HepG2 (cell line): ENCODE data around the gene DNAJC30. TPM values are rescaled to one million over a fixed set of nuclear protein-coding genes. Genes with fewer than 3 reads are reported as not detected.
A peak's percentile ranks its signal among the peaks of the same experiment; 100 is the strongest.

Source experiments
- ASH2L ChIP-seq: fragments of 300-600, 200-600 bp; sonication (generic); IDR thresholded peaks from 2 replicates; pipeline ENCODE4 v1.7.0; 2017; ENCODE audit warnings: low read depth, mild to moderate bottlenecking, moderate library complexity, mixed read lengths, low read length; ENCODE audit not compliant: insufficient read length
- BHLHE40 ChIP-seq: IDR thresholded peaks from 2 replicates; pipeline ENCODE4 v1.6.1; 2011; ENCODE audit warnings: low read length, improper control_type of control experiment
- DZIP1 ChIP-seq: sonication (generic); formaldehyde crosslinking; IDR thresholded peaks from 2 replicates; pipeline ENCODE4 v1.5.0; 2020; ENCODE audit warnings: mild to moderate bottlenecking, missing genetic modification reagents
- GABPB1 ChIP-seq: IDR thresholded peaks from 2 replicates; pipeline ENCODE4 v1.6.1; 2016; ENCODE audit warnings: mild to moderate bottlenecking, missing genetic modification reagents, moderate library complexity, missing compliant biosample characterization
- JUND ChIP-seq: sonication (generic); formaldehyde crosslinking; IDR thresholded peaks from 2 replicates; pipeline ENCODE4 v1.8.0; 2022; ENCODE audit warnings: mild to moderate bottlenecking, missing genetic modification reagents
- NFYC ChIP-seq: IDR thresholded peaks from 2 replicates; pipeline ENCODE4 v1.6.1; 2016; ENCODE audit warnings: missing genetic modification reagents, missing compliant biosample characterization
- RNF2 ChIP-seq: fragments of 450-650 bp; conservative IDR thresholded peaks from 2 replicates; pipeline ENCODE4 v1.6.1; 2016; ENCODE audit warnings: low read depth
- TAF15 ChIP-seq: fragments of 200-400 bp; formaldehyde crosslinking; IDR thresholded peaks from one replicate; pipeline ENCODE4 v1.6.1; 2018; ENCODE audit warnings: mild to moderate bottlenecking, low read depth, low read length; ENCODE audit not compliant: poor library complexity, severe bottlenecking
- ZBTB38 ChIP-seq: sonication (generic); formaldehyde crosslinking; IDR thresholded peaks from 2 replicates; pipeline ENCODE4 v1.5.1; 2020; ENCODE audit warnings: mild to moderate bottlenecking, missing genetic modification reagents
- ZFP1 ChIP-seq: IDR thresholded peaks from 2 replicates; pipeline ENCODE4 v1.6.1; 2016
- ZGPAT ChIP-seq: IDR thresholded peaks from 2 replicates; pipeline ENCODE4 v1.6.1; 2016; ENCODE audit warnings: mild to moderate bottlenecking
- ZNF362 ChIP-seq: sonication (generic); formaldehyde crosslinking; IDR thresholded peaks from 2 replicates; pipeline ENCODE4 v1.4.0; 2020; ENCODE audit warnings: missing genetic modification reagents, mild to moderate bottlenecking, borderline replicate concordance
- ZNF383 ChIP-seq: sonication (generic); formaldehyde crosslinking; IDR thresholded peaks from 2 replicates; pipeline ENCODE4 v1.4.0; 2020; ENCODE audit warnings: missing genetic modification reagents, mild to moderate bottlenecking, borderline replicate concordance
- ZNF589 ChIP-seq: sonication (generic); formaldehyde crosslinking; conservative IDR thresholded peaks from 2 replicates; pipeline ENCODE4 v1.8.0; 2022; ENCODE audit warnings: mild to moderate bottlenecking, moderate library complexity, missing genetic modification reagents
- ZNF674 ChIP-seq: sonication (generic); formaldehyde crosslinking; IDR thresholded peaks from 2 replicates; pipeline ENCODE4 v1.5.0; 2020; ENCODE audit warnings: low read depth, mild to moderate bottlenecking, missing genetic modification reagents
- polyA plus RNA-seq, 8 experiments: library from polyadenylated mRNA; depleted of rRNA in 3 of 8; stranded (reverse) in 7 of 8; unstranded in 1 of 8; fragments of >200 nt; fragmentation: Illumina TruSeq in 4 of 8; extraction: Trizol in 4 of 8; gene quantifications; 2 replicates each; pipeline versions ENCODE4 v1.2.1 to v1.2.3, GENCODE V29; 2011 to 2016; ENCODE audit warnings: low read depth in 4 of 8, missing spikeins in 1 of 8, mixed read lengths in 1 of 8; ENCODE audit not compliant: insufficient read depth in 1 of 8
- total RNA-seq, 5 experiments: library from RNA; depleted of rRNA; stranded (reverse); fragments of >200 nt; fragmentation: Illumina TruSeq; extraction: Trizol; gene quantifications; 2 replicates each; pipeline ENCODE4 v1.2.3, GENCODE V29; 2016; ENCODE audit warnings: low read depth in 1 of 5
- TF ChIP-seq, protein P1 (sequence below): sonication (generic); formaldehyde crosslinking; IDR thresholded peaks from 2 replicates; pipeline ENCODE4 v1.5.0; 2020; ENCODE audit warnings: mild to moderate bottlenecking, low read depth, missing genetic modification reagents, borderline replicate concordance
- TF ChIP-seq, protein P2 (sequence below): IDR thresholded peaks from 2 replicates; pipeline ENCODE4 v1.6.1; 2012; ENCODE audit warnings: inconsistent platforms
- TF ChIP-seq, protein P3 (sequence below): sonication (generic); formaldehyde crosslinking; IDR thresholded peaks from 2 replicates; pipeline ENCODE4 v1.5.1; 2020; ENCODE audit warnings: missing genetic modification reagents, mild to moderate bottlenecking, borderline replicate concordance
- TF ChIP-seq, protein P4 (sequence below): IDR thresholded peaks from 2 replicates; pipeline ENCODE4 v1.6.1; 2016; ENCODE audit warnings: missing biosample characterization, missing genetic modification reagents, low read depth

DNAJC30 gene
- total and polyA plus RNA-seq, 2 of the 13 experiments (the other 11 are each of a cell fraction or from before 2014, with no cell fraction given), result 3.3 to 3.8 TPM

DNA sequence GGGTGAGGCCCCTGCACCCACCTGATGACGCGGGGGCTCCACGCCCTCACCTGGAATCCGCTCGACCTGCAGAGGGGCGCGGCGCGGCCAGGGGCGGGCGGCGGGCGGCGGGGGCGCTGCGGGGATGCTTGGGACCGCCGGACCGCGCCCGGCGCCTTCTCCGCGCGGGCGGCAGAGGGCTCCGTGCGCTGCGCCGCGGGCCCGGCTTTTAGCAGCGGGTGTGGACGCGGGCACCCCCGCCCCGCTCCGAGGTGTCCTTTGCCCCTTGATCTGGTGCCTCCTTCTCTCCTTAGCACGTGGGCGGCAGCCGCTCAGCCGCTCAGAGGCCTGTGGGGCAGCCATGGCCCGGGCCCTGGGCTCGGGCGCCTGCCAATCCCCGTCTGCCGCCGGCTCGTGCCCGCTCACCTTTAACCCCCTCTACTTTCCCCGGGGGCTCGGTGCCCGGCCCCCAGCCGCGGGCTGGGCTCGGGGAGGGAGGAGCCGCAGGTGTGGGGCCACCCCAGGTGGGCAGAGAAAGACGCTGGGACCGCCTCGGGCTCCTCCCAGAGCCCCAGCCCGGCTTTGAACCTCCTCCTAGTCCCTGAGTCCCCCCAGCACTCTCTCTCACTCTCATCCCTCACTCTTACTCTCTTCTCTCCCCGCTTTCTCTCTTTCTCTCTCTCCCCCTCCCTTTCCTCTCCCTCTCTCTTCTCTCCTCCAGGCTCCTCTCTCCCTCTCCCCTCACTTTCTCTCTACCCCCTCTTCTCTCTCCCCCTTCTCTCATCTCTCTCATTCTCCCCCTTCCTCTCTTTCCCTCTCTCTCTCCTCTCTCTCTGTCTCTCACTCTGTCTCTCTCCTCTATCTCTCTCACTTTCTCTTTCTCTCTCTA, 35.3 kb downstream of the DNAJC30 start (continued):
- TF ChIP-seq ZNF362 (CRISPR knock-in tag), result peak; percentile 64; the same call in 1 of the 2 replicates
- TF ChIP-seq, protein P1, sequence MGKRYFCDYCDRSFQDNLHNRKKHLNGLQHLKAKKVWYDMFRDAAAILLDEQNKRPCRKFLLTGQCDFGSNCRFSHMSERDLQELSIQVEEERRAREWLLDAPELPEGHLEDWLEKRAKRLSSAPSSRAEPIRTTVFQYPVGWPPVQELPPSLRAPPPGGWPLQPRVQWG (CRISPR knock-in tag), result no peak
- no peak for TF ChIP-seq ZBTB38 (CRISPR knock-in tag)
- TF ChIP-seq, protein P2, sequence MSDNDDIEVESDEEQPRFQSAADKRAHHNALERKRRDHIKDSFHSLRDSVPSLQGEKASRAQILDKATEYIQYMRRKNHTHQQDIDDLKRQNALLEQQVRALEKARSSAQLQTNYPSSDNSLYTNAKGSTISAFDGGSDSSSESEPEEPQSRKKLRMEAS, result peak; percentile 96
- TF ChIP-seq NFYC, result peak; percentile 42; the same call in 1 of the 2 replicates
- TF ChIP-seq TAF15, result no peak
- TF ChIP-seq ASH2L, result no peak
- TF ChIP-seq GABPB1, result peak; percentile 78; the same call in 1 of the 2 replicates
- TF ChIP-seq, protein P3, sequence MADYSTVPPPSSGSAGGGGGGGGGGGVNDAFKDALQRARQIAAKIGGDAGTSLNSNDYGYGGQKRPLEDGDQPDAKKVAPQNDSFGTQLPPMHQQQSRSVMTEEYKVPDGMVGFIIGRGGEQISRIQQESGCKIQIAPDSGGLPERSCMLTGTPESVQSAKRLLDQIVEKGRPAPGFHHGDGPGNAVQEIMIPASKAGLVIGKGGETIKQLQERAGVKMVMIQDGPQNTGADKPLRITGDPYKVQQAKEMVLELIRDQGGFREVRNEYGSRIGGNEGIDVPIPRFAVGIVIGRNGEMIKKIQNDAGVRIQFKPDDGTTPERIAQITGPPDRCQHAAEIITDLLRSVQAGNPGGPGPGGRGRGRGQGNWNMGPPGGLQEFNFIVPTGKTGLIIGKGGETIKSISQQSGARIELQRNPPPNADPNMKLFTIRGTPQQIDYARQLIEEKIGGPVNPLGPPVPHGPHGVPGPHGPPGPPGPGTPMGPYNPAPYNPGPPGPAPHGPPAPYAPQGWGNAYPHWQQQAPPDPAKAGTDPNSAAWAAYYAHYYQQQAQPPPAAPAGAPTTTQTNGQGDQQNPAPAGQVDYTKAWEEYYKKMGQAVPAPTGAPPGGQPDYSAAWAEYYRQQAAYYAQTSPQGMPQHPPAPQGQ (CRISPR knock-in tag), result no peak
- peak; percentile 87 for TF ChIP-seq ZGPAT (CRISPR knock-in tag)
- TF ChIP-seq, protein P4, sequence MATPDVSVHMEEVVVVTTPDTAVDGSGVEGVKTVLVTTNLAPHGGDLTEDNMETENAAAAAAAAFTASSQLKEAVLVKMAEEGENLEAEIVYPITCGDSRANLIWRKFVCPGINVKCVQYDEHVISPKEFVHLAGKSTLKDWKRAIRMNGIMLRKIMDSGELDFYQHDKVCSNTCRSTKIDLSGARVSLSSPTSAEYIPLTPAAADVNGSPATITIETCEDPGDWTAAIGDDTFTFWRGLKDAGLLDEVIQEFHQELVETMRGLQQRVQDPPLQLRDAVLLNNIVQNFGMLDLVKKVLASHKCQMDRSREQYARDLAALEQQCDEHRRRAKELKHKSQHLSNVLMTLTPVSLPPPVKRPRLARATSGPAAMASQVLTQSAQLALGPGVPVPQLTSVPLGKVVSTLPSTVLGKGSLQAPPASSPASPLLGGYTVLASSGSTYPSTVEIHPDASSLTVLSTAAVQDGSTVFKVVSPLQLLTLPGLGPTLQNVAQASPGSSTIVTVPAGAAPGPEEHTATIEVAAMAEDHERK (CRISPR knock-in tag), result no peak
- no peak for TF ChIP-seq ZNF674
- TF ChIP-seq ZNF383, result no peak
- no peak; the same call in 1 of the 2 replicates for TF ChIP-seq DZIP1
- no peak for TF ChIP-seq JUND (CRISPR knock-in tag)
- peak; percentile 77 for TF ChIP-seq BHLHE40
- TF ChIP-seq RNF2, result peak; percentile 59; the same call in 1 of the 2 replicates
- TF ChIP-seq ZNF589 (CRISPR knock-in tag), result no peak
- no peak for TF ChIP-seq ZFP1 (CRISPR knock-in tag)
